ENCODE data around the gene ZSCAN30.

ZSCAN30 gene

GRCh38 chr18:35267161-35267651 lies 22.8 kb downstream of the ZSCAN30 start:
- peak; percentile 50 to 60 for DNase-seq (ENCODE audit: low spot score in 2 of 2)
- peaks cover 6% of the 10 kb centered on the region for H3K9me3 Mint-ChIP-seq
- peaks cover 27% of the 10 kb centered on the region for H3K4me1 Mint-ChIP-seq
- no peaks in the 10 kb centered on the region for H3K27me3 Mint-ChIP-seq
- H3K4me3 Mint-ChIP-seq = peak overlapping the region; percentile 97
- ATAC-seq (ENCODE audit: low read depth) = peak; percentile 69
- H3K27ac Mint-ChIP-seq = peak overlapping the region; percentile 98
- H3K36me3 Mint-ChIP-seq = peaks cover 2% of the 10 kb centered on the region

GRCh38 chr18:35264409-35264808 lies 25.6 kb downstream of the ZSCAN30 start:
- H3K36me3 Mint-ChIP-seq = peaks cover 10% of the 10 kb centered on the region

GRCh38 chr18:35256947-35257346 lies 33.1 kb downstream of the ZSCAN30 start:
- ATAC-seq (ENCODE audit: low read depth) (no peak), DNase-seq (ENCODE audit: low spot score in 2 of 2) (no peak)
- H3K9me3 Mint-ChIP-seq = peaks cover 9% of the 10 kb centered on the region
- H3K36me3 Mint-ChIP-seq = peaks cover 42% of the 10 kb centered on the region
- H3K27ac Mint-ChIP-seq = no peak overlapping the region
- H3K4me3 Mint-ChIP-seq = no peak overlapping the region
- H3K27me3 Mint-ChIP-seq = no peaks in the 10 kb centered on the region
- peaks cover 4% of the 10 kb centered on the region for H3K4me1 Mint-ChIP-seq

More at GRCh38 chr18:35264409-35264808, 25.6 kb downstream of the ZSCAN30 start:
- Mint-ChIP-seq H3K4me3 (no peak overlapping the region), H3K27me3 (no peaks in the 10 kb centered on the region), H3K9me3 (peaks cover 6% of the 10 kb centered on the region), H3K4me1 (peaks cover 27% of the 10 kb centered on the region), H3K27ac (no peak overlapping the region)
- DNase-seq (ENCODE audit: low spot score in 2 of 2) = no peak
- ATAC-seq (ENCODE audit: low read depth) = no peak

- Mint-ChIP-seq H3K9me3 (peaks cover 14% of the 10 kb centered on the region), H3K36me3 (peaks cover 51% of the 10 kb centered on the region), H3K27ac (no peak overlapping the region), H3K27me3 (no peaks in the 10 kb centered on the region), H3K4me3 (no peak overlapping the region), H3K4me1 (peaks cover 9% of the 10 kb centered on the region)
- ATAC-seq (ENCODE audit: low read depth) = no peak
- DNase-seq (ENCODE audit: low spot score in 2 of 2) = no peak
Measured at GRCh38 chr18:35253655-35254287, 36.3 kb downstream of the ZSCAN30 start.

- Mint-ChIP-seq H3K9me3 (peaks cover 18% of the 10 kb centered on the region), H3K27ac (peak overlapping the region; percentile 25), H3K4me1 (peaks cover 14% of the 10 kb centered on the region), H3K4me3 (no peak overlapping the region), H3K36me3 (peaks cover 51% of the 10 kb centered on the region), H3K27me3 (no peaks in the 10 kb centered on the region)
- ATAC-seq (ENCODE audit: low read depth) (no peak), DNase-seq (ENCODE audit: low spot score in 2 of 2) (no peak)
Measured at GRCh38 chr18:35252466-35252865, 37.6 kb downstream of the ZSCAN30 start.

GRCh38 chr18:35248429-35248828 lies 41.6 kb downstream of the ZSCAN30 start:
- H3K4me1 Mint-ChIP-seq = peaks cover 19% of the 10 kb centered on the region

GRCh38 chr18:35247412-35248249 lies 42.4 kb downstream of the ZSCAN30 start:
- Mint-ChIP-seq H3K9me3 (peaks cover 27% of the 10 kb centered on the region), H3K27ac (peak overlapping the region; percentile 80), H3K4me1 (peaks cover 19% of the 10 kb centered on the region), H3K27me3 (no peaks in the 10 kb centered on the region), H3K36me3 (peaks cover 68% of the 10 kb centered on the region), H3K4me3 (peak overlapping the region; percentile 84)
- ATAC-seq (ENCODE audit: low read depth) = peak; percentile 100
- peak in 1 of 2 donors; percentile 60 for DNase-seq (ENCODE audit: low spot score in 2 of 2)

More at GRCh38 chr18:35248429-35248828, 41.6 kb downstream of the ZSCAN30 start:
- H3K27me3 Mint-ChIP-seq = no peaks in the 10 kb centered on the region
- no peak overlapping the region for H3K4me3 Mint-ChIP-seq
- peaks cover 66% of the 10 kb centered on the region for H3K36me3 Mint-ChIP-seq
- H3K9me3 Mint-ChIP-seq = peaks cover 27% of the 10 kb centered on the region
- DNase-seq (ENCODE audit: low spot score in 2 of 2) = no peak
- peak overlapping the region; percentile 80 for H3K27ac Mint-ChIP-seq
- ATAC-seq (ENCODE audit: low read depth) = no peak

- Mint-ChIP-seq H3K27me3 (no peaks in the 10 kb centered on the region), H3K4me1 (peaks cover 19% of the 10 kb centered on the region), H3K36me3 (peaks cover 65% of the 10 kb centered on the region), H3K27ac (peak overlapping the region; percentile 1), H3K9me3 (peaks cover 27% of the 10 kb centered on the region), H3K4me3 (peak overlapping the region; percentile 31)
- DNase-seq (ENCODE audit: low spot score in 2 of 2) (no peak), ATAC-seq (ENCODE audit: low read depth) (no peak)
Measured at GRCh38 chr18:35246831-35247230, 43.2 kb downstream of the ZSCAN30 start.

- Mint-ChIP-seq H3K27me3 (no peaks in the 10 kb centered on the region), H3K4me3 (no peak overlapping the region), H3K4me1 (peaks cover 17% of the 10 kb centered on the region), H3K9me3 (peaks cover 25% of the 10 kb centered on the region), H3K36me3 (peaks cover 59% of the 10 kb centered on the region), H3K27ac (no peak overlapping the region)
- ATAC-seq (ENCODE audit: low read depth) (no peak), DNase-seq (ENCODE audit: low spot score in 2 of 2) (no peak)
Measured at GRCh38 chr18:35245719-35246317, 44.2 kb downstream of the ZSCAN30 start.

GRCh38 chr18:35244671-35245070 lies 45.4 kb downstream of the ZSCAN30 start:
- DNase-seq (ENCODE audit: low spot score in 2 of 2) = no peak
- Mint-ChIP-seq H3K4me1 (peaks cover 13% of the 10 kb centered on the region), H3K27ac (no peak overlapping the region), H3K4me3 (no peak overlapping the region), H3K9me3 (peaks cover 21% of the 10 kb centered on the region), H3K27me3 (no peaks in the 10 kb centered on the region), H3K36me3 (peaks cover 50% of the 10 kb centered on the region)
- no peak for ATAC-seq (ENCODE audit: low read depth)

- ATAC-seq (ENCODE audit: low read depth) = no peak
- no peaks in the 10 kb centered on the region for H3K27me3 Mint-ChIP-seq
- peaks cover 8% of the 10 kb centered on the region for H3K4me1 Mint-ChIP-seq
- peaks cover 18% of the 10 kb centered on the region for H3K9me3 Mint-ChIP-seq
- peak overlapping the region; percentile 19 for H3K27ac Mint-ChIP-seq
- H3K4me3 Mint-ChIP-seq = no peak overlapping the region
- no peak for DNase-seq (ENCODE audit: low spot score in 2 of 2)
- peaks cover 43% of the 10 kb centered on the region for H3K36me3 Mint-ChIP-seq
Measured at GRCh38 chr18:35242426-35242825, 47.6 kb downstream of the ZSCAN30 start.

GRCh38 chr18:35241448-35241804 lies 48.6 kb downstream of the ZSCAN30 start:
- peaks cover 6% of the 10 kb centered on the region for H3K4me1 Mint-ChIP-seq
- H3K27ac Mint-ChIP-seq = peak overlapping the region; percentile 98
- ATAC-seq (ENCODE audit: low read depth) (no peak), DNase-seq (ENCODE audit: low spot score in 2 of 2) (no peak)
- peak overlapping the region; percentile 97 for H3K4me3 Mint-ChIP-seq
- peaks cover 12% of the 10 kb centered on the region for H3K9me3 Mint-ChIP-seq
- H3K36me3 Mint-ChIP-seq = peaks cover 37% of the 10 kb centered on the region
- no peaks in the 10 kb centered on the region for H3K27me3 Mint-ChIP-seq

- Mint-ChIP-seq H3K4me1 (peaks cover 6% of the 10 kb centered on the region), H3K4me3 (peak within 1 kb of the TSS; percentile 97), H3K27me3 (no peaks in the 10 kb centered on the region), H3K27ac (peak within 1 kb of the TSS; percentile 98), H3K36me3 (peaks cover 33% of the 10 kb centered on the region), H3K9me3 (peaks cover 12% of the 10 kb centered on the region)
- ATAC-seq (ENCODE audit: low read depth) (peak; percentile 97), DNase-seq (ENCODE audit: low spot score in 2 of 2) (peak; percentile 89 to 93)
Measured at GRCh38 chr18:35240664-35241447, 49.2 kb downstream of the ZSCAN30 start, which contains the start of gene ZNF397. TSS of gene ZNF397 (plus strand) at chr18:35241034. CDS start at chr18:35242471, 1,437 bp downstream.

Measured in memory B cell (primary cell).